IMR-90 (cell line): ENCODE measurements around the gene LRRC37A3.
A peak's percentile ranks its signal among the peaks of the same experiment; 100 is the strongest.
"Not testable (repeated sequence)": the region's sequence is repeated elsewhere in the genome, so short reads cannot be mapped to it uniquely, and the experiment has no call there.

Experiments
- FOS ChIP-seq: fragments of 150-350 bp; IDR thresholded peaks from 2 replicates; pipeline ENCODE4 v1.6.1; 2016; ENCODE audit warnings: low read depth, low read length
- MAZ ChIP-seq: IDR thresholded peaks from 2 replicates; pipeline ENCODE4 v1.6.1; 2012; ENCODE audit warnings: low read depth, mild to moderate bottlenecking, low read length, improper control_type of control experiment, moderate library complexity, borderline replicate concordance
- RAD21 ChIP-seq: IDR thresholded peaks from 2 replicates; pipeline ENCODE4 v1.6.1; 2012; ENCODE audit warnings: low read length, improper control_type of control experiment
- RCOR1 ChIP-seq: IDR thresholded peaks from 2 replicates; pipeline ENCODE4 v1.6.1; 2012; ENCODE audit warnings: mild to moderate bottlenecking, low read length, improper control_type of control experiment; ENCODE audit not compliant: insufficient replicate concordance
- RFX5 ChIP-seq: IDR thresholded peaks from 2 replicates; pipeline ENCODE4 v1.8.0; 2012; ENCODE audit warnings: low read depth, mild to moderate bottlenecking, low read length, moderate library complexity
- SMC3 ChIP-seq: fragments of 150-350 bp; IDR thresholded peaks from 2 replicates; pipeline ENCODE4 v1.6.1; 2016; ENCODE audit warnings: low read depth, mild to moderate bottlenecking, antibody characterized with exemption, low read length, moderate library complexity
- TF ChIP-seq, protein P1 (sequence below): conservative IDR thresholded peaks from 2 replicates; pipeline ENCODE4 v1.5.1; 2012; ENCODE audit warnings: mild to moderate bottlenecking, low read depth, low read length, improper control_type of control experiment
- TF ChIP-seq, protein P2 (sequence below): fragments of 150-350 bp; IDR thresholded peaks from 2 replicates; pipeline ENCODE4 v1.6.1; 2017; ENCODE audit warnings: mild to moderate bottlenecking, antibody characterized with exemption, low read length, low read depth

DNA sequence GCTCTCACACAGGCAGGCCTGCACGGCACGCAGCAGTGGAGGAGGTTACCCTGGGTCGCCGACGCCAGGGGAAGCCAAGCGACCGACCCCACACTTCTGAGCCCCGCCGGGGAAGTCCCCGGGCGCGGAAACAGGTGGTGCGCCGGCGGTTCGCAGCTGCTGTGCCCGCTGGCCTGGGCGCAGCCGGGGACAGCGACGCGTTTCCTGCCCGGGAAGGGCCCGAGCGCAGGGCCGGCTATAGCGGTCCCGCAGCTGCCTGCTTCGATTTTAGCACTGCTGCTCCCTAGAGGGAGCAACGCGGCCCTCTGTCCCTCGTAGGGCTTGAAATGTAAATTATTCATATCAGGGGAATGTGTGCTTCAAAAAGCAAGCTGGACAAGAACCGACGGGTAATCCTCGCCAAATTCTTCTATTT is 46.6 kb upstream of the LRRC37A3 start:
- TF ChIP-seq FOS, MAZ, RCOR1, RFX5: not testable (repeated sequence)
- TF ChIP-seq, protein P1, sequence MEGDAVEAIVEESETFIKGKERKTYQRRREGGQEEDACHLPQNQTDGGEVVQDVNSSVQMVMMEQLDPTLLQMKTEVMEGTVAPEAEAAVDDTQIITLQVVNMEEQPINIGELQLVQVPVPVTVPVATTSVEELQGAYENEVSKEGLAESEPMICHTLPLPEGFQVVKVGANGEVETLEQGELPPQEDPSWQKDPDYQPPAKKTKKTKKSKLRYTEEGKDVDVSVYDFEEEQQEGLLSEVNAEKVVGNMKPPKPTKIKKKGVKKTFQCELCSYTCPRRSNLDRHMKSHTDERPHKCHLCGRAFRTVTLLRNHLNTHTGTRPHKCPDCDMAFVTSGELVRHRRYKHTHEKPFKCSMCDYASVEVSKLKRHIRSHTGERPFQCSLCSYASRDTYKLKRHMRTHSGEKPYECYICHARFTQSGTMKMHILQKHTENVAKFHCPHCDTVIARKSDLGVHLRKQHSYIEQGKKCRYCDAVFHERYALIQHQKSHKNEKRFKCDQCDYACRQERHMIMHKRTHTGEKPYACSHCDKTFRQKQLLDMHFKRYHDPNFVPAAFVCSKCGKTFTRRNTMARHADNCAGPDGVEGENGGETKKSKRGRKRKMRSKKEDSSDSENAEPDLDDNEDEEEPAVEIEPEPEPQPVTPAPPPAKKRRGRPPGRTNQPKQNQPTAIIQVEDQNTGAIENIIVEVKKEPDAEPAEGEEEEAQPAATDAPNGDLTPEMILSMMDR, result peak; percentile 41
- TF ChIP-seq, protein P2, sequence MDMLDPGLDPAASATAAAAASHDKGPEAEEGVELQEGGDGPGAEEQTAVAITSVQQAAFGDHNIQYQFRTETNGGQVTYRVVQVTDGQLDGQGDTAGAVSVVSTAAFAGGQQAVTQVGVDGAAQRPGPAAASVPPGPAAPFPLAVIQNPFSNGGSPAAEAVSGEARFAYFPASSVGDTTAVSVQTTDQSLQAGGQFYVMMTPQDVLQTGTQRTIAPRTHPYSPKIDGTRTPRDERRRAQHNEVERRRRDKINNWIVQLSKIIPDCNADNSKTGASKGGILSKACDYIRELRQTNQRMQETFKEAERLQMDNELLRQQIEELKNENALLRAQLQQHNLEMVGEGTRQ, result not testable (repeated sequence)
- TF ChIP-seq RAD21 (peak; percentile 45), SMC3 (peak; percentile 44; the same call in 1 of the 2 replicates)
